Spleen (tissue), 11 donors: ENCODE data around the gene MICAL3. TPM values are rescaled to one million over a fixed set of nuclear protein-coding genes. Genes with fewer than 3 reads are reported as not detected.

Experiments used
- DNase-seq: peaks from one replicate; pipeline ENCODE4 v3.0.0-alpha.2; 2020
- H3K27ac ChIP-seq, 8 donors: fragments of 200-600 bp; sonication (generic) in 7 of 8; 1 replicate in 4 of 8; 2 replicates in 4 of 8; pipeline versions ENCODE4 v1.5.0 to v1.8.0; 2016 to 2021; ENCODE audit warnings: inconsistent platforms in 4 of 8, mild to moderate bottlenecking in 4 of 8, moderate library complexity in 1 of 8
- H3K27me3 ChIP-seq, 7 donors: fragments of 200-600 bp; sonication (generic) in 6 of 7; replicated peaks in 1 of 7; 1 replicate in 4 of 7; 2 replicates in 3 of 7; pipeline versions ENCODE4 v1.5.0 to v1.8.0; 2016 to 2021; ENCODE audit warnings: inconsistent platforms in 3 of 7, mild to moderate bottlenecking in 1 of 7
- H3K36me3 ChIP-seq, 6 donors: fragments of 200-600 bp; sonication (generic) in 5 of 6; 1 replicate in 4 of 6; 2 replicates in 2 of 6; pipeline versions ENCODE4 v1.5.0 to v1.8.0; 2016 to 2021; ENCODE audit warnings: inconsistent platforms in 2 of 6
- H3K4me1 ChIP-seq, 6 donors: fragments of 200-600 bp; sonication (generic) in 5 of 6; 1 replicate in 3 of 6; 2 replicates in 3 of 6; pipeline versions ENCODE4 v1.5.0 to v1.8.0; 2016 to 2021; ENCODE audit warnings: inconsistent platforms in 3 of 6
- H3K4me3 ChIP-seq, 8 donors: fragments of 200-600 bp; sonication (generic) in 7 of 8; 1 replicate in 4 of 8; 2 replicates in 4 of 8; pipeline versions ENCODE4 v1.5.0 to v1.8.0; 2016 to 2021; ENCODE audit warnings: inconsistent platforms in 4 of 8, mild to moderate bottlenecking in 4 of 8, moderate library complexity in 2 of 8
- H3K9me3 ChIP-seq, 8 donors: fragments of 200-600 bp; sonication (generic) in 7 of 8; 1 replicate in 4 of 8; 2 replicates in 4 of 8; pipeline versions ENCODE4 v1.5.0 to v1.8.0; 2016 to 2021; ENCODE audit warnings: inconsistent platforms in 4 of 8
- POLR2A ChIP-seq, 3 donors: fragments of 450-650 bp; IDR thresholded peaks; one replicate each; pipeline ENCODE4 v1.5.1; 2017; ENCODE audit warnings: antibody characterized with exemption in 3 of 3, mild to moderate bottlenecking in 1 of 3
- POLR2AphosphoS5 ChIP-seq, 3 donors: sonication (generic); formaldehyde crosslinking; IDR thresholded peaks; one replicate each; pipeline ENCODE4 v1.5.1; 2017; ENCODE audit warnings: antibody characterized with exemption in 3 of 3
- WGBS, 5 donors: extraction: QIAGEN DNeasy Blood & Tissue Kit in 3 of 5; methylation state at CpG; one replicate each; pipeline versions ENCODE4 v1.1.5 to v1.1.7; 2013 to 2018; 5-methylcytosine and 5-hydroxymethylcytosine counted together
- intact Hi-C: fragments of 100-400 bp; cut with DNase I; formaldehyde crosslinking; loops from one replicate; pipeline ENCODE4 v1.15.0; 2023; ENCODE audit warnings: low total_unique reads
- polyA plus RNA-seq, 3 donors: library from polyadenylated mRNA; stranded (reverse); fragments of 200-250 nt; gene quantifications; one replicate each; pipeline ENCODE4 v1.2.1, GENCODE V29; 2013
- total RNA-seq, 7 donors: library from RNA; depleted of rRNA in 3 of 7; stranded (reverse); fragments of >200 nt in 3 of 7; fragmentation: NEBNext Ultra II Directional in 4 of 7; extraction: Animal tissue kit (Norgen Biotek cat#: 25700) in 4 of 7; gene quantifications; one replicate each; pipeline versions ENCODE4 v1.1.0 to v1.2.1, GENCODE V29; 2016 to 2021
- TF ChIP-seq, protein P1 (sequence below), 11 experiments: fragments of 200-600 bp in 7 of 11; fragments of 450-650 bp in 4 of 11; sonication (generic) in 4 of 11; IDR thresholded peaks in 8 of 11; conservative IDR thresholded peaks in 3 of 11; 1 replicate in 7 of 11; 2 replicates in 4 of 11; pipeline versions ENCODE4 v1.4.0 to v1.8.0; 2016 to 2021; ENCODE audit warnings: antibody characterized with exemption in 11 of 11, inconsistent platforms in 4 of 11, mild to moderate bottlenecking in 1 of 11
- donor health status: healthy with polysubstance abuse.
- donor health status: DM: no; HTN: no; CAD: no; lungs with moderate emphysema.
- donor health status: DM: no; HTN: no; CAD: no.
- donor health status: Bipolar disorder and iron deficiency.
- donor health status: healthy.
- donor health status: DM: no; HTN: no; CAD: no.
- donor health status: DM: yes; HTN: yes; CAD: no.

MICAL3 gene
- total and polyA plus RNA-seq, 10 donors = 2.6 to 133 (median 75.2) TPM

DNA sequence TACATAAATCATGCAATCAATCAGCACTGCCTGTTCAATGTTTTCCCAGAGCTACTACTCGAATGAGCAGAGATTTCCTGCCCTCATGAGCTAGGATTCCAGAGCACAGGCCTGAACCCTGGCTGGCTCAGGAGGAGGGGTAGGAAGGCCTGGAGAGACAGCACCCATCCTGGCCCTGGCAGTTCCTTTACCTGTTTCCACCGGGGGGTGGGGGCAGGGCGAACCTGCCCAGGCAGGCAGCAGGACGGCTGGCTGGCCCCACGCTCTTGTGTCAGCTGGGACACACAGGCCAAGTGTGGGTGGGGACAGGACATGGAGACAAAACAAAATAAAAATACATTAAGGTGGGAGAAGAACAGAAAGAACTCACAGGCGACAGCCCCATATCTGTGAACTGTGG lies 140.3 kb downstream of the MICAL3 start:
- no peak for TF ChIP-seq POLR2A (IDR thresholded peaks at IDR 0.05)
- TF ChIP-seq, protein P1, sequence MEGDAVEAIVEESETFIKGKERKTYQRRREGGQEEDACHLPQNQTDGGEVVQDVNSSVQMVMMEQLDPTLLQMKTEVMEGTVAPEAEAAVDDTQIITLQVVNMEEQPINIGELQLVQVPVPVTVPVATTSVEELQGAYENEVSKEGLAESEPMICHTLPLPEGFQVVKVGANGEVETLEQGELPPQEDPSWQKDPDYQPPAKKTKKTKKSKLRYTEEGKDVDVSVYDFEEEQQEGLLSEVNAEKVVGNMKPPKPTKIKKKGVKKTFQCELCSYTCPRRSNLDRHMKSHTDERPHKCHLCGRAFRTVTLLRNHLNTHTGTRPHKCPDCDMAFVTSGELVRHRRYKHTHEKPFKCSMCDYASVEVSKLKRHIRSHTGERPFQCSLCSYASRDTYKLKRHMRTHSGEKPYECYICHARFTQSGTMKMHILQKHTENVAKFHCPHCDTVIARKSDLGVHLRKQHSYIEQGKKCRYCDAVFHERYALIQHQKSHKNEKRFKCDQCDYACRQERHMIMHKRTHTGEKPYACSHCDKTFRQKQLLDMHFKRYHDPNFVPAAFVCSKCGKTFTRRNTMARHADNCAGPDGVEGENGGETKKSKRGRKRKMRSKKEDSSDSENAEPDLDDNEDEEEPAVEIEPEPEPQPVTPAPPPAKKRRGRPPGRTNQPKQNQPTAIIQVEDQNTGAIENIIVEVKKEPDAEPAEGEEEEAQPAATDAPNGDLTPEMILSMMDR (IDR thresholded peaks at IDR 0.05 in 8 of 11, conservative IDR thresholded peaks at IDR 0.05 in 3 of 11) = no peak
- no peak for TF ChIP-seq POLR2AphosphoS5 (IDR thresholded peaks at IDR 0.05)
- Histone ChIP-seq H3K27me3 (no peaks in the 10 kb centered on the region), H3K4me3 (no peak overlapping the region), H3K36me3 (peaks cover 5 to 100% (median 83%) of the 10 kb centered on the region in 6 donors), H3K9me3 (no peaks in the 10 kb centered on the region), H3K4me1 (no peaks in the 10 kb centered on the region), H3K27ac (no peak overlapping the region)
- no peak for DNase-seq
- WGBS, 5 donors = 69 to 84% (median 82%) methylated on average over 6 of the region's 6 CpGs
- intact Hi-C loops = no loop called here

DNA sequence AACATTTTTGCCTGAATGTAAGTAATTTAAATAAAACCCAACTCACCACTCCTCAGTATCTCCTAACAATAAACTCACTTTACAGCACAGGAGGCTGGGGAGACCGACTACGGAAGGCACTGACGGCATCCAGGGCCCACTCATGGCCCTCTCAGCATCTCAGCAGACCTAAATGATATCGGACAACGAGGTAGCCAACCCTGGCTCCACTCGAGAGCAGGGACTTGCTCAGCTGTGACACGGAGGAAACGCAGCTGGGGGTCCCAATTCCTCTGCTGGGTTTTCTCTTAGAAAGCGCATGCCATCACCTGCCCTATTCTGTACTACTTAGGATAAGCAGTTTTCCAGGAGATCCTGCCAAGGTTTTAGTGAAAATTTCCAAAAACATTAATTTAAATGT lies 141.0 kb downstream of the MICAL3 start:
- H3K27me3 ChIP-seq = no peaks in the 10 kb centered on the region
- TF ChIP-seq, protein P1 (IDR thresholded peaks at IDR 0.05 in 8 of 11, conservative IDR thresholded peaks at IDR 0.05 in 3 of 11) = no peak
- TF ChIP-seq POLR2AphosphoS5 (IDR thresholded peaks at IDR 0.05) (no peak), POLR2A (IDR thresholded peaks at IDR 0.05) (no peak)
- intact Hi-C loops = no loop called here
- no peaks in the 10 kb centered on the region for H3K4me1 ChIP-seq
- H3K4me3 ChIP-seq = no peak overlapping the region
- WGBS, 5 donors = 93 to 96% (median 94%) methylated on average over 9 of the region's 9 CpGs
- peaks cover 2 to 100% (median 85%) of the 10 kb centered on the region in 6 donors for H3K36me3 ChIP-seq
- H3K9me3 ChIP-seq = no peaks in the 10 kb centered on the region
- H3K27ac ChIP-seq = no peak overlapping the region
- no peak for DNase-seq

DNA sequence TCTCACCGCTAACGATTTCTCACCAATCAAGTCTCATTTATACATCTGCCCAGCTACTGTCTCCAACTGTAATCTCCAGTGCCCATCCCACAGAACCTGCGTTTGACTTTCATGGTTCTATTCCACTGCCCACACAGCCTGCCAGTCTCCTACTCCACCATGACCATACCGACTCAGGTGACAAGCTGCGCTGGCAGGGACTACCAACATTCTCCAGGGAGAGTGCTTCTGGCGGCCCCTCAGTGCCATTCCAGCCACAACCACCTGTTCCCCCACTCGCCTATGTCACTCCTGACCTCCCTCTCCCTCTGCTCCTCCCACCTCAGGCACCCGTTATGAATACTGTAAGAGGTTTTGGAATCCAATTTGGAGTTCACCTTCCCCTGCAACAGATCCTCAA lies 141.6 kb downstream of the MICAL3 start:
- H3K27ac ChIP-seq = no peak overlapping the region
- no peak overlapping the region for H3K4me3 ChIP-seq
- H3K36me3 ChIP-seq = peaks cover 2 to 100% (median 84%) of the 10 kb centered on the region in 6 donors
- no peaks in the 10 kb centered on the region for H3K27me3 ChIP-seq
- DNase-seq = no peak
- intact Hi-C loops = no loop called here
- no peaks in the 10 kb centered on the region for H3K9me3 ChIP-seq
- H3K4me1 ChIP-seq = no peaks in the 10 kb centered on the region
- 93 to 96% (median 95%) methylated on average over 8 of the region's 8 CpGs for WGBS, 5 donors
- TF ChIP-seq POLR2AphosphoS5 (IDR thresholded peaks at IDR 0.05) = no peak
- TF ChIP-seq POLR2A (IDR thresholded peaks at IDR 0.05) = no peak
- TF ChIP-seq, protein P1 (IDR thresholded peaks at IDR 0.05 in 8 of 11, conservative IDR thresholded peaks at IDR 0.05 in 3 of 11) = no peak

DNA sequence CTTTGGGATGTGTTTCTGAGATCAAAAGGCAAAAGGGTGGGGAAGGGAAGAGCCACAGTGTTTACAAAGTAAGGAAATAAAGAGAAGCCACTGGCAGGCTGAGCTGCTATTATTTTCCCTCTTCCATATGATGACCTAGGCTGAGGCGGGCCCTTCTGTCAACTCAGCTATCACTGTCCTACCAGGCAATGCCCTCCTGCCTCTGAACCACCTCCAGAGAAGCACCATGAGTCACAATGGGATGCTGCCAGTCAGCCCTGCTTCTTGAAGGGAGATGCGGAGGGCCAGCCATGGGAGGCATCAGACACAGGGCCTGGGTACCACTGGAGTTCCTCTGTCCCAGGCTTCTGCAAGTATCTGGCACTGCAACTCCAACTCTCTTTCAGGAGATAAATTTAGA lies 142.2 kb downstream of the MICAL3 start:
- DNase-seq = no peak
- Histone ChIP-seq H3K27ac (no peak overlapping the region), H3K9me3 (no peaks in the 10 kb centered on the region), H3K27me3 (no peaks in the 10 kb centered on the region), H3K4me1 (no peaks in the 10 kb centered on the region), H3K4me3 (no peak overlapping the region), H3K36me3 (peaks cover 2 to 97% (median 80%) of the 10 kb centered on the region in 6 donors)
- TF ChIP-seq, protein P1 (IDR thresholded peaks at IDR 0.05 in 8 of 11, conservative IDR thresholded peaks at IDR 0.05 in 3 of 11) = no peak
- TF ChIP-seq POLR2A (IDR thresholded peaks at IDR 0.05) = no peak
- TF ChIP-seq POLR2AphosphoS5 (IDR thresholded peaks at IDR 0.05) = no peak
- intact Hi-C loops = no loop called here
- 88 to 100% (median 98%) methylated on average over 2 of the region's 2 CpGs for WGBS, 5 donors
